H1 (cell line): ENCODE measurements around the gene DCAF15. TPM values are rescaled to one million over a fixed set of nuclear protein-coding genes. Genes with fewer than 3 reads are reported as not detected.

ENCODE experiments used
- POLR2A ChIP-seq, 2 experiments: IDR thresholded peaks; 1 replicate in 1 of 2; 2 replicates in 1 of 2; pipeline ENCODE4 v1.6.1; 2011; ENCODE audit warnings: low read depth in 2 of 2, low read length in 2 of 2, mild to moderate bottlenecking in 2 of 2; ENCODE audit errors: control extremely low read depth in 1 of 2
- POU5F1 ChIP-seq: IDR thresholded peaks from 2 replicates; pipeline ENCODE4 v1.6.1; 2011; ENCODE audit warnings: low read depth, mild to moderate bottlenecking, low read length, moderate library complexity
- SAP30 ChIP-seq: fragments of 300-600 bp; sonication (generic); IDR thresholded peaks from 2 replicates; pipeline ENCODE4 v1.7.1; 2012; ENCODE audit warnings: low read length, moderate library complexity, mild to moderate bottlenecking, inconsistent platforms; ENCODE audit not compliant: insufficient read depth, insufficient replicate concordance
- polyA plus RNA-seq, 7 experiments: library from polyadenylated mRNA; depleted of rRNA in 3 of 7; stranded (reverse) in 5 of 7; unstranded in 2 of 7; fragments of >200 nt in 5 of 7; fragments of 200-250 nt in 2 of 7; gene quantifications; 1 replicate in 5 of 7; 2 replicates in 1 of 7; 4 replicates in 1 of 7; pipeline versions ENCODE4 v1.2.1 to v1.2.3, GENCODE V29; 2011 to 2013; ENCODE audit warnings: missing spikeins in 2 of 7, mixed read lengths in 2 of 7
- total RNA-seq: library from RNA; stranded (reverse); fragmentation: NEBNext Ultra II Directional; extraction: Animal tissue kit (Norgen Biotek cat#: 25700); gene quantifications from 2 replicates; pipeline ENCODE4 v1.2.1, GENCODE V29; 2021

DCAF15 gene
- total and polyA plus RNA-seq, 2 of the 8 experiments (the other 6 are each of a cell fraction or from before 2014, with no cell fraction given): 68.7 to 80.8 TPM

- TF ChIP-seq SAP30 (no peak), POU5F1 (no peak), POLR2A (IDR thresholded peaks at IDR 0.05; ENCODE audit: control extremely low read depth in 1 of 2, low read depth in 2 of 2, low read length in 2 of 2) (no peak)
Measured at GRCh38 chr19:13931391-13932148, 20.7 kb upstream of the DCAF15 start (continued).
